ENCODE data around the gene TSFM.

TSFM gene

DNA sequence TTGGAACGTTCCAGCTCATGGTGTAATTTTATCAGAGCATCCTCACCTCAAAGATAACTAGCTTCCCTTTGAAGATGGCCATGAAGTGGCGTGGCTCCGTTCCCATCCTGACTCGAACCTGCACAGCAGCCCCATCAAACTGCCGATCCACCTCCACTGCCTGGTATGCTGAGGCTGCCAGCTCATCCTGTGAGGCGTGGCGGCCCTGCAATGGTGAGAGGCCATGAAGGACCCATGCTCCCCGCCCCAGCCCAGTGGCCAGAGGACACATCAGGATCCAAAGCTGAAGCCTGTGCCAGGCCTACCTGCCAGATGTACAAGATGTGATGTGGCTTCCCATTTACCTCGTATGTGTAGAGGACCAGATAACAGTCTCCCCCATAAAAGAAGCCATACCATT is 24.7 kb downstream of the TSFM start:
- Histone ChIP-seq H3K9me3 (ENCODE audit: control insufficient read depth, insufficient read depth, low read depth, low read length) (no peaks in the 10 kb centered on the region), H3K4me3 (ENCODE audit: low read depth, low read length) (no peak overlapping the region), H3K27ac (ENCODE audit: extremely low read depth, low read depth, low read length) (no peak overlapping the region), H3K4me1 (ENCODE audit: control insufficient read depth, insufficient read depth, low read length) (no peaks in the 10 kb centered on the region), H3K36me3 (ENCODE audit: control insufficient read depth in 2 of 2, insufficient read depth in 1 of 2, low read length in 2 of 2) (peaks cover 5 to 64% of the 10 kb centered on the region in 2 experiments; a peak in 2 of 3 replicates)
- TF ChIP-seq, protein P1, sequence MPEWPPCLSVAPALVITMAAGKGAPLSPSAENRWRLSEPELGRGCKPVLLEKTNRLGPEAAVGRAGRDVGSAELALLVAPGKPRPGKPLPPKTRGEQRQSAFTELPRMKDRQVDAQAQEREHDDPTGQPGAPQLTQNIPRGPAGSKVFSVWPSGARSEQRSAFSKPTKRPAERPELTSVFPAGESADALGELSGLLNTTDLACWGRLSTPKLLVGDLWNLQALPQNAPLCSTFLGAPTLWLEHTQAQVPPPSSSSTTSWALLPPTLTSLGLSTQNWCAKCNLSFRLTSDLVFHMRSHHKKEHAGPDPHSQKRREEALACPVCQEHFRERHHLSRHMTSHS (tag by site-specific recombination; IDR thresholded peaks at IDR 0.05): no peak
- TF ChIP-seq ZNF223 (tag by site-specific recombination; IDR thresholded peaks at IDR 0.05): no peak
- CTCF ChIA-PET: interaction anchor here (0.6 to 0.8 kb wide), 3 partner anchors 9 to 99 kb away, joined by 3 to 4 read pairs (median 3); no protein-coding TSS in a partner anchor
- POLR2A ChIA-PET: no interaction called here

DNA sequence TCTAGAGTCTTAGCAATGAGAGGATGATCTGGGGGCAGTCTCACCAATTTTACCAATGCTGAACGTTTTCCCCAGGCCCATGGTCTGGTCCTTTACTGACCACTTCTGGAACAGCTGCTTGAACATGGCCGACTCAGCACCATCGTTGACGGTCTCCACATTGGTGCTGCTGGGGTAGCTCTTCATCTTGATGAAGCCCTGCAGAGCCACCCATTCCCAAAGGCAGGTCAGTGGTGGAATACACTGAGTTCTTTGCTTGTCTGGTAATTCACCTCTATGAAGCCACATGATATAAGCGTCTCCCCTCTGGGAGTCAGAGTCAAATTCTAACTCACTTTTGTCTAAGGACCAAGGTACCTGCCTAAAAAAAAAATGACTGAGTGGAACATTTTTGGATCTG is 25.8 kb downstream of the TSFM start:
- H3K36me3 ChIP-seq (ENCODE audit: control insufficient read depth in 2 of 2, insufficient read depth in 1 of 2, low read length in 2 of 2): peaks cover 5 to 58% of the 10 kb centered on the region in 2 experiments; a peak in 2 of 3 replicates
- no peaks in the 10 kb centered on the region for H3K9me3 ChIP-seq (ENCODE audit: control insufficient read depth, insufficient read depth, low read depth, low read length)
- no peak overlapping the region for H3K27ac ChIP-seq (ENCODE audit: extremely low read depth, low read depth, low read length)
- POLR2A ChIA-PET: no interaction called here
- no peak overlapping the region for H3K4me3 ChIP-seq (ENCODE audit: low read depth, low read length)
- CTCF ChIA-PET: interaction anchor here (0.7 to 1.4 kb wide), 3 partner anchors 9 to 14 kb away, joined by 3 to 5 read pairs (median 5); no protein-coding TSS in a partner anchor
- TF ChIP-seq ZNF623 (tag by site-specific recombination; IDR thresholded peaks at IDR 0.05): no peak
- TF ChIP-seq, protein P2, sequence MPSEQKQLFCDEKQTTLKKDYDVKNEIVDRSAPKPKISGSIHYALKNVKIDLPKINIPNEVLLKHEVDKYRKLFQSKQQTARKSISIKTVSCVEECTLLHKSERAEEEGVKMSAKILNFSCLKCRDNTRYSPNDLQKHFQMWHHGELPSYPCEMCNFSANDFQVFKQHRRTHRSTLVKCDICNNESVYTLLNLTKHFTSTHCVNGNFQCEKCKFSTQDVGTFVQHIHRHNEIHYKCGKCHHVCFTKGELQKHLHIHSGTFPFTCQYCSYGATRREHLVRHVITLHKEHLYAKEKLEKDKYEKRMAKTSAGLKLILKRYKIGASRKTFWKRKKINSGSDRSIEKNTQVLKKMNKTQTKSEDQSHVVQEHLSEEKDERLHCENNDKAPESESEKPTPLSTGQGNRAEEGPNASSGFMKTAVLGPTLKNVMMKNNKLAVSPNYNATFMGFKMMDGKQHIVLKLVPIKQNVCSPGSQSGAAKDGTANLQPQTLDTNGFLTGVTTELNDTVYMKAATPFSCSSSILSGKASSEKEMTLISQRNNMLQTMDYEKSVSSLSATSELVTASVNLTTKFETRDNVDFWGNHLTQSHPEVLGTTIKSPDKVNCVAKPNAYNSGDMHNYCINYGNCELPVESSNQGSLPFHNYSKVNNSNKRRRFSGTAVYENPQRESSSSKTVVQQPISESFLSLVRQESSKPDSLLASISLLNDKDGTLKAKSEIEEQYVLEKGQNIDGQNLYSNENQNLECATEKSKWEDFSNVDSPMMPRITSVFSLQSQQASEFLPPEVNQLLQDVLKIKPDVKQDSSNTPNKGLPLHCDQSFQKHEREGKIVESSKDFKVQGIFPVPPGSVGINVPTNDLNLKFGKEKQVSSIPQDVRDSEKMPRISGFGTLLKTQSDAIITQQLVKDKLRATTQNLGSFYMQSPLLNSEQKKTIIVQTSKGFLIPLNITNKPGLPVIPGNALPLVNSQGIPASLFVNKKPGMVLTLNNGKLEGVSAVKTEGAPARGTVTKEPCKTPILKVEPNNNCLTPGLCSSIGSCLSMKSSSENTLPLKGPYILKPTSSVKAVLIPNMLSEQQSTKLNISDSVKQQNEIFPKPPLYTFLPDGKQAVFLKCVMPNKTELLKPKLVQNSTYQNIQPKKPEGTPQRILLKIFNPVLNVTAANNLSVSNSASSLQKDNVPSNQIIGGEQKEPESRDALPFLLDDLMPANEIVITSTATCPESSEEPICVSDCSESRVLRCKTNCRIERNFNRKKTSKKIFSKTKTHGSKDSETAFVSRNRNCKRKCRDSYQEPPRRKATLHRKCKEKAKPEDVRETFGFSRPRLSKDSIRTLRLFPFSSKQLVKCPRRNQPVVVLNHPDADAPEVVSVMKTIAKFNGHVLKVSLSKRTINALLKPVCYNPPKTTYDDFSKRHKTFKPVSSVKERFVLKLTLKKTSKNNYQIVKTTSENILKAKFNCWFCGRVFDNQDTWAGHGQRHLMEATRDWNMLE (tag by site-specific recombination; conservative IDR thresholded peaks at IDR 0.05; ENCODE audit: low read depth): no peak
- TF ChIP-seq ZBTB48 (tag by site-specific recombination; IDR thresholded peaks at IDR 0.05): no peak
- no peak for TF ChIP-seq GFI1B (tag by site-specific recombination; IDR thresholded peaks at IDR 0.05)
- no peak for TF ChIP-seq ZFP37 (tag by site-specific recombination; IDR thresholded peaks at IDR 0.05)
- TF ChIP-seq, protein P3, sequence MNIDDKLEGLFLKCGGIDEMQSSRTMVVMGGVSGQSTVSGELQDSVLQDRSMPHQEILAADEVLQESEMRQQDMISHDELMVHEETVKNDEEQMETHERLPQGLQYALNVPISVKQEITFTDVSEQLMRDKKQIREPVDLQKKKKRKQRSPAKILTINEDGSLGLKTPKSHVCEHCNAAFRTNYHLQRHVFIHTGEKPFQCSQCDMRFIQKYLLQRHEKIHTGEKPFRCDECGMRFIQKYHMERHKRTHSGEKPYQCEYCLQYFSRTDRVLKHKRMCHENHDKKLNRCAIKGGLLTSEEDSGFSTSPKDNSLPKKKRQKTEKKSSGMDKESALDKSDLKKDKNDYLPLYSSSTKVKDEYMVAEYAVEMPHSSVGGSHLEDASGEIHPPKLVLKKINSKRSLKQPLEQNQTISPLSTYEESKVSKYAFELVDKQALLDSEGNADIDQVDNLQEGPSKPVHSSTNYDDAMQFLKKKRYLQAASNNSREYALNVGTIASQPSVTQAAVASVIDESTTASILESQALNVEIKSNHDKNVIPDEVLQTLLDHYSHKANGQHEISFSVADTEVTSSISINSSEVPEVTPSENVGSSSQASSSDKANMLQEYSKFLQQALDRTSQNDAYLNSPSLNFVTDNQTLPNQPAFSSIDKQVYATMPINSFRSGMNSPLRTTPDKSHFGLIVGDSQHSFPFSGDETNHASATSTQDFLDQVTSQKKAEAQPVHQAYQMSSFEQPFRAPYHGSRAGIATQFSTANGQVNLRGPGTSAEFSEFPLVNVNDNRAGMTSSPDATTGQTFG (tag by site-specific recombination; IDR thresholded peaks at IDR 0.05; ENCODE audit: borderline replicate concordance): no peak
- no peak for TF ChIP-seq KLF9 (tag by site-specific recombination; IDR thresholded peaks at IDR 0.05; ENCODE audit: low read depth)
- no peak for TF ChIP-seq ZNF155 (tag by site-specific recombination; IDR thresholded peaks at IDR 0.05)
- no peak for TF ChIP-seq ZSCAN16 (tag by site-specific recombination; IDR thresholded peaks at IDR 0.05)
- no peak for TF ChIP-seq HOXA7 (CRISPR knock-in tag; IDR thresholded peaks at IDR 0.05; ENCODE audit: borderline replicate concordance)
- TF ChIP-seq ZNF561 (tag by site-specific recombination; IDR thresholded peaks at IDR 0.05; ENCODE audit: borderline replicate concordance): no peak
- TF ChIP-seq ZBTB17 (tag by site-specific recombination; IDR thresholded peaks at IDR 0.05): no peak
- TF ChIP-seq, protein P4, sequence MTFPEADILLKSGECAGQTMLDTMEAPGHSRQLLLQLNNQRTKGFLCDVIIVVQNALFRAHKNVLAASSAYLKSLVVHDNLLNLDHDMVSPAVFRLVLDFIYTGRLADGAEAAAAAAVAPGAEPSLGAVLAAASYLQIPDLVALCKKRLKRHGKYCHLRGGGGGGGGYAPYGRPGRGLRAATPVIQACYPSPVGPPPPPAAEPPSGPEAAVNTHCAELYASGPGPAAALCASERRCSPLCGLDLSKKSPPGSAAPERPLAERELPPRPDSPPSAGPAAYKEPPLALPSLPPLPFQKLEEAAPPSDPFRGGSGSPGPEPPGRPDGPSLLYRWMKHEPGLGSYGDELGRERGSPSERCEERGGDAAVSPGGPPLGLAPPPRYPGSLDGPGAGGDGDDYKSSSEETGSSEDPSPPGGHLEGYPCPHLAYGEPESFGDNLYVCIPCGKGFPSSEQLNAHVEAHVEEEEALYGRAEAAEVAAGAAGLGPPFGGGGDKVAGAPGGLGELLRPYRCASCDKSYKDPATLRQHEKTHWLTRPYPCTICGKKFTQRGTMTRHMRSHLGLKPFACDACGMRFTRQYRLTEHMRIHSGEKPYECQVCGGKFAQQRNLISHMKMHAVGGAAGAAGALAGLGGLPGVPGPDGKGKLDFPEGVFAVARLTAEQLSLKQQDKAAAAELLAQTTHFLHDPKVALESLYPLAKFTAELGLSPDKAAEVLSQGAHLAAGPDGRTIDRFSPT (tag by site-specific recombination; IDR thresholded peaks at IDR 0.05): no peak
- TF ChIP-seq, protein P5, sequence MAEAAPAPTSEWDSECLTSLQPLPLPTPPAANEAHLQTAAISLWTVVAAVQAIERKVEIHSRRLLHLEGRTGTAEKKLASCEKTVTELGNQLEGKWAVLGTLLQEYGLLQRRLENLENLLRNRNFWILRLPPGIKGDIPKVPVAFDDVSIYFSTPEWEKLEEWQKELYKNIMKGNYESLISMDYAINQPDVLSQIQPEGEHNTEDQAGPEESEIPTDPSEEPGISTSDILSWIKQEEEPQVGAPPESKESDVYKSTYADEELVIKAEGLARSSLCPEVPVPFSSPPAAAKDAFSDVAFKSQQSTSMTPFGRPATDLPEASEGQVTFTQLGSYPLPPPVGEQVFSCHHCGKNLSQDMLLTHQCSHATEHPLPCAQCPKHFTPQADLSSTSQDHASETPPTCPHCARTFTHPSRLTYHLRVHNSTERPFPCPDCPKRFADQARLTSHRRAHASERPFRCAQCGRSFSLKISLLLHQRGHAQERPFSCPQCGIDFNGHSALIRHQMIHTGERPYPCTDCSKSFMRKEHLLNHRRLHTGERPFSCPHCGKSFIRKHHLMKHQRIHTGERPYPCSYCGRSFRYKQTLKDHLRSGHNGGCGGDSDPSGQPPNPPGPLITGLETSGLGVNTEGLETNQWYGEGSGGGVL (tag by site-specific recombination; IDR thresholded peaks at IDR 0.05): no peak
- no peak for TF ChIP-seq ZXDB (tag by site-specific recombination; IDR thresholded peaks at IDR 0.05)
- no peak for TF ChIP-seq ZNF837 (tag by site-specific recombination; IDR thresholded peaks at IDR 0.05)
- TF ChIP-seq YY1 (tag by site-specific recombination; IDR thresholded peaks at IDR 0.05): no peak
- no peak for TF ChIP-seq HOXC10 (CRISPR knock-in tag; IDR thresholded peaks at IDR 0.05)
- no peak for TF ChIP-seq ZNF707 (tag by site-specific recombination; IDR thresholded peaks at IDR 0.05)
- no peaks in the 10 kb centered on the region for H3K4me1 ChIP-seq (ENCODE audit: control insufficient read depth, insufficient read depth, low read length)

Data from HEK293 (cell line).